Stomach (tissue), 4 donors: Measurements from ENCODE around the gene NCAPD3.

Experiments used
- EP300 ChIP-seq: sonication (generic); formaldehyde crosslinking; IDR thresholded peaks from one replicate; pipeline ENCODE4 v1.6.1; 2017; ENCODE audit warnings: antibody characterized with exemption
- POLR2A ChIP-seq, 4 donors: fragments of 450-650 bp; IDR thresholded peaks; one replicate each; pipeline ENCODE4 v1.6.1; 2016; ENCODE audit warnings: antibody characterized with exemption in 4 of 4, control low read depth in 2 of 4, mild to moderate bottlenecking in 1 of 4, moderate library complexity in 1 of 4
- TF ChIP-seq, protein P1 (sequence below), 7 experiments: fragments of 450-650 bp in 4 of 7; fragments of 200-600 bp in 3 of 7; sonication (generic) in 3 of 7; IDR thresholded peaks; one replicate each; pipeline ENCODE4 v1.5.1; 2016 to 2019; ENCODE audit warnings: antibody characterized with exemption in 7 of 7, control low read depth in 2 of 7, mild to moderate bottlenecking in 1 of 7

DNA sequence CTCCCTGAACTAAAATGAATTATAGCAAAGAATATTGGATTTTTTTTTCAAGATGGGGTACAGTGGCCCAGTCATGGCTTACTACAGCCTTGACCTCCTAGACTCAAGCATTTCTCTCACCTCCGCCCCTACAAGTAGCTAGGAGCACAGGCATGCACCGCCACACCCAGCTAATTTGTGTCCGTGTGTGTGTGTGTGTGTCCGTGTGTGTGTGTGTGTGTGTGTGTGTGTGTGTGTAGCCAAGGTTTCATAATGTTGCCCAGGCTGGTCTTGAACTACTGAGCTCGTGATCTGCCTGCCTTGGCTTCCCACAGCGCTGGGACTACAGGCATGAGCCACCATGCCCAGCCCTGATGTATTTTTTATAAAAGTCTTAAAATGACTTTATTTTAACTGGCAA lies 16.8 kb upstream of the NCAPD3 start:
- TF ChIP-seq, protein P1, sequence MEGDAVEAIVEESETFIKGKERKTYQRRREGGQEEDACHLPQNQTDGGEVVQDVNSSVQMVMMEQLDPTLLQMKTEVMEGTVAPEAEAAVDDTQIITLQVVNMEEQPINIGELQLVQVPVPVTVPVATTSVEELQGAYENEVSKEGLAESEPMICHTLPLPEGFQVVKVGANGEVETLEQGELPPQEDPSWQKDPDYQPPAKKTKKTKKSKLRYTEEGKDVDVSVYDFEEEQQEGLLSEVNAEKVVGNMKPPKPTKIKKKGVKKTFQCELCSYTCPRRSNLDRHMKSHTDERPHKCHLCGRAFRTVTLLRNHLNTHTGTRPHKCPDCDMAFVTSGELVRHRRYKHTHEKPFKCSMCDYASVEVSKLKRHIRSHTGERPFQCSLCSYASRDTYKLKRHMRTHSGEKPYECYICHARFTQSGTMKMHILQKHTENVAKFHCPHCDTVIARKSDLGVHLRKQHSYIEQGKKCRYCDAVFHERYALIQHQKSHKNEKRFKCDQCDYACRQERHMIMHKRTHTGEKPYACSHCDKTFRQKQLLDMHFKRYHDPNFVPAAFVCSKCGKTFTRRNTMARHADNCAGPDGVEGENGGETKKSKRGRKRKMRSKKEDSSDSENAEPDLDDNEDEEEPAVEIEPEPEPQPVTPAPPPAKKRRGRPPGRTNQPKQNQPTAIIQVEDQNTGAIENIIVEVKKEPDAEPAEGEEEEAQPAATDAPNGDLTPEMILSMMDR (IDR thresholded peaks at IDR 0.05), result no peak
- TF ChIP-seq POLR2A (IDR thresholded peaks at IDR 0.05), result no peak
- no peak for TF ChIP-seq EP300
